ENCODE data around the gene KRT36. TPM values are rescaled to one million over a fixed set of nuclear protein-coding genes. Genes with fewer than 3 reads are reported as not detected.

KRT36 gene
- total RNA-seq, 1 donor from 2014 or later, result not detected

- no peak for DNase-seq
- intact Hi-C loops (cut with micrococcal nuclease), result no loop called here
- H3K27me3 Mint-ChIP-seq, result peaks cover 25% of the 10 kb centered on the region
- H3K9me3 Mint-ChIP-seq, result no peaks in the 10 kb centered on the region
- no peak overlapping the region for H3K27ac Mint-ChIP-seq
- H3K4me1 Mint-ChIP-seq, result no peaks in the 10 kb centered on the region
- no peaks in the 10 kb centered on the region for H3K36me3 Mint-ChIP-seq (ENCODE audit: low read depth)
- TF ChIP-seq CTCF (IDR thresholded peaks at IDR 0.05), result no peak
- ATAC-seq (ENCODE audit: low read depth), result no peak
- ChIA-PET POLR2A (no interaction called here), CTCF (no interaction called here)
- H3K4me3 Mint-ChIP-seq, result no peak overlapping the region
Observed at GRCh38 chr17:41446806-41447205, 42.9 kb downstream of the KRT36 start.

GRCh38 chr17:41444640-41445039, 45.1 kb downstream of the KRT36 start:
- DNase-seq, result no peak
- no peaks in the 10 kb centered on the region for H3K9me3 Mint-ChIP-seq
- POLR2A ChIA-PET, result no interaction called here

GRCh38 chr17:41444186-41444585, 45.5 kb downstream of the KRT36 start:
- no peaks in the 10 kb centered on the region for H3K9me3 Mint-ChIP-seq
- H3K27ac Mint-ChIP-seq, result no peak overlapping the region
- POLR2A ChIA-PET, result no interaction called here

More at GRCh38 chr17:41444640-41445039, 45.1 kb downstream of the KRT36 start:
- Mint-ChIP-seq H3K36me3 (ENCODE audit: low read depth) (no peaks in the 10 kb centered on the region), H3K27me3 (peaks cover 26% of the 10 kb centered on the region), H3K27ac (no peak overlapping the region), H3K4me1 (no peaks in the 10 kb centered on the region), H3K4me3 (no peak overlapping the region)
- intact Hi-C loops (cut with micrococcal nuclease), result no loop called here
- no peak for ATAC-seq (ENCODE audit: low read depth)
- CTCF ChIA-PET, result interaction anchor here (1.2 kb wide), 1 partner anchor 8 kb away, joined by 3 read pairs; no protein-coding TSS in a partner anchor
- no peak for TF ChIP-seq CTCF (IDR thresholded peaks at IDR 0.05)

GRCh38 chr17:41442739-41443138, 47.0 kb downstream of the KRT36 start:
- DNase-seq, result no peak
- ChIA-PET POLR2A (no interaction called here), CTCF (no interaction called here)
- no peaks in the 10 kb centered on the region for H3K4me1 Mint-ChIP-seq
- no peaks in the 10 kb centered on the region for H3K9me3 Mint-ChIP-seq
- intact Hi-C loops (cut with micrococcal nuclease), result no loop called here
- no peak for TF ChIP-seq CTCF (IDR thresholded peaks at IDR 0.05)
- H3K36me3 Mint-ChIP-seq (ENCODE audit: low read depth), result no peaks in the 10 kb centered on the region
- no peak for ATAC-seq (ENCODE audit: low read depth)
- H3K4me3 Mint-ChIP-seq, result no peak overlapping the region
- no peak overlapping the region for H3K27ac Mint-ChIP-seq
- H3K27me3 Mint-ChIP-seq, result peaks cover 24% of the 10 kb centered on the region

More at GRCh38 chr17:41444186-41444585, 45.5 kb downstream of the KRT36 start:
- H3K4me1 Mint-ChIP-seq, result no peaks in the 10 kb centered on the region
- no peak for DNase-seq
- no peak overlapping the region for H3K4me3 Mint-ChIP-seq
- CTCF ChIA-PET, result no interaction called here
- ATAC-seq (ENCODE audit: low read depth), result no peak
- H3K27me3 Mint-ChIP-seq, result peaks cover 27% of the 10 kb centered on the region
- no peak for TF ChIP-seq CTCF (IDR thresholded peaks at IDR 0.05)
- no peaks in the 10 kb centered on the region for H3K36me3 Mint-ChIP-seq (ENCODE audit: low read depth)
- intact Hi-C loops (cut with micrococcal nuclease), result no loop called here

GRCh38 chr17:41440531-41441033, 49.1 kb downstream of the KRT36 start, which contains the start of gene KRT38:
Gene KRT38, minus strand, starts transcription at chr17:41440983. Its CDS starts 62 bp downstream, at chr17:41440921.
- CTCF ChIA-PET, result no interaction called here
- no peak for DNase-seq
- no peaks in the 10 kb centered on the region for H3K9me3 Mint-ChIP-seq
- no peaks in the 10 kb centered on the region for H3K4me1 Mint-ChIP-seq
- no peak for ATAC-seq (ENCODE audit: low read depth)
- no peak within 1 kb of the TSS for H3K27ac Mint-ChIP-seq
- no peak within 1 kb of the TSS for H3K4me3 Mint-ChIP-seq
- H3K36me3 Mint-ChIP-seq (ENCODE audit: low read depth), result no peaks in the 10 kb centered on the region
- POLR2A ChIA-PET, result no interaction called here
- H3K27me3 Mint-ChIP-seq, result peaks cover 21% of the 10 kb centered on the region
- no peak for TF ChIP-seq CTCF (IDR thresholded peaks at IDR 0.05)
- intact Hi-C loops (cut with micrococcal nuclease), result no loop called here
